Effector memory CD4-positive, alpha-beta T cell (primary cell): Measurements from ENCODE around the gene SELENOP.
A peak's percentile ranks its signal among the peaks of the same experiment; 100 is the strongest.

Experiments used
- DNase-seq, 3 donors: peaks; one replicate each; pipeline ENCODE4 v3.0.0-alpha.2; 2020
- H3K27ac ChIP-seq: 2 replicates; pipeline ENCODE4 v1.7.0; 2013; ENCODE audit warnings: mild to moderate bottlenecking, low read length, moderate library complexity; ENCODE audit not compliant: insufficient read depth, poor library complexity, severe bottlenecking
- H3K27me3 ChIP-seq: replicated peaks from 2 replicates; pipeline ENCODE4 v1.7.0; 2013; ENCODE audit warnings: mild to moderate bottlenecking, low read length; ENCODE audit not compliant: insufficient read depth, control insufficient read depth, poor library complexity, severe bottlenecking
- H3K36me3 ChIP-seq: 2 replicates; pipeline ENCODE4 v1.7.0; 2013; ENCODE audit warnings: mild to moderate bottlenecking, low read length, moderate library complexity; ENCODE audit not compliant: control insufficient read depth, insufficient read depth
- H3K4me1 ChIP-seq: 2 replicates; pipeline ENCODE4 v1.7.0; 2013; ENCODE audit warnings: low read length, mild to moderate bottlenecking; ENCODE audit not compliant: control insufficient read depth, insufficient read depth, poor library complexity, severe bottlenecking
- H3K4me3 ChIP-seq: 2 replicates; pipeline ENCODE4 v1.7.0; 2013; ENCODE audit warnings: low read length, low read depth, mild to moderate bottlenecking; ENCODE audit not compliant: insufficient read depth, poor library complexity, severe bottlenecking
- H3K9me3 ChIP-seq: 2 replicates; pipeline ENCODE4 v1.7.0; 2013; ENCODE audit warnings: mild to moderate bottlenecking, low read length, moderate library complexity; ENCODE audit not compliant: control insufficient read depth

The SELENOP gene

DNA sequence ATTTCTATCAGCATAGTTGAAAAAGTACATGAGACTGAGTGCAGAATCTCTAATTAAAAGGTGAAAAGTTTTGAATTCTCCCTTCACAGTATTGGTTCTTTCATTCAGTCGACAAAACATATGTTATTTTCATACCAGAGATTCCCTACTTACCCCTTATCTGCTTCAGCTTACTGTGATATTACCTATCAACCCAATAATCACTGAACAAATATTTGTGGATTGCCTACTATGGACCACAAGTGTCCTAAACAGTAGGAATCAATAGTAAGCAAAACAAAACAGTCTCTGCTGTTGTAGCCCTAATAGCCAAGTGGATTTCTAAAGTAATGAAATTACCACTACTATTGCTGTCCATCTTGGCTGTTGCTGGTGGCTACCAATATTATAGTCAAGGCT, 43.6 kb downstream of the SELENOP start:
- Histone ChIP-seq H3K4me3 (no peak overlapping the region), H3K27ac (no peak overlapping the region), H3K9me3 (no peaks in the 10 kb centered on the region), H3K36me3 (no peaks in the 10 kb centered on the region), H3K4me1 (no peaks in the 10 kb centered on the region), H3K27me3 (no peaks in the 10 kb centered on the region)
- no peak for DNase-seq

DNA sequence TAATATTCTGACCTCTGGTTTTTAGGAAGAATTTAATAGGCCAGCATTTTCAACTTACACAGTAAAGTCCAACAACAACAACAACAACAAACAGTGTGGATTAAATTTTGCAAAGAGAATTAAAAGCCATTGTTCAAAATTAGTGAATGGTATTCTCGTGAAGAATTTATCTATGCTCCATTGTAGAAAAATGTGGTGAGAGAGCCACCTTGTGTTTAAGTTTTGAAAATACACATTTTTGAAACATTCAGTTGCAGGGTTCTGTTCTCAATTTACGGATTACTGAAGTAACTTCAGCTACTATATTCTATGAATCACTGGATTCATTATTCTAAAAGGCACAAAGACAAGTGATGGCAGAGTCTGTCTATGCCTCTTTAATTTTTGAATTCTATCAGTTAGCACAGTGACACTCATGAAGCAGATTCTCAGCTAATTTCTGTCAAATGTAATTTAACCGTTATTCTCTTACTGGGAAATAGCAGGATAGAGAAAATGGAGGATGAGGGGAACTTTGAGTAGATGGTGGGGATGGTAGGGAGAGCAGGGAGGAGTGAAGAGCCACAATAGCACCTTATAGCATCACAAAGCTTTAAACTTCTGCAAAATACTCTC, 44.1 kb downstream of the SELENOP start:
- H3K9me3 ChIP-seq, result no peaks in the 10 kb centered on the region
- H3K4me1 ChIP-seq, result no peaks in the 10 kb centered on the region
- H3K27me3 ChIP-seq, result no peaks in the 10 kb centered on the region
- no peak overlapping the region for H3K4me3 ChIP-seq
- no peak overlapping the region for H3K27ac ChIP-seq
- H3K36me3 ChIP-seq, result no peaks in the 10 kb centered on the region
- no peak for DNase-seq

DNA sequence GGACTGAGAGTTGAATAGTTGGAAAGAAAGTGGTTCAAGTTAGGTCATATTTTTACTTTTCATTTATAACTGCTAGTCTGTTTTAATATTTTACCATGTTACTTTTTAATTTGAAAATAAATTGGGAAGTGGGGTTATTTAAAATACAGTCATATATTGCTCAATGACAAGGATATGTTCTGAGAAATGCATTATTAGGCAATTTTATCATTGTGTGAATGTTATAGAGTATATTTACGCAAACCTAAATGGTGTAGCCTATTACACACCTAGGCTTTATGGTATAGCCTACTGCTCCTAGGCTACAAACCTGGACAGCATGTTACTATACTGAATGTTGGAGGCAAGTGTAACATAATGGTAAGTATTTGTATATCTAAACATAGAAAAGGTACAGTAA, 49.9 kb downstream of the SELENOP start:
- Histone ChIP-seq H3K27ac (no peak overlapping the region), H3K4me3 (no peak overlapping the region), H3K27me3 (no peaks in the 10 kb centered on the region), H3K9me3 (no peaks in the 10 kb centered on the region), H3K36me3 (no peaks in the 10 kb centered on the region), H3K4me1 (no peaks in the 10 kb centered on the region)
- DNase-seq, result no peak

DNA sequence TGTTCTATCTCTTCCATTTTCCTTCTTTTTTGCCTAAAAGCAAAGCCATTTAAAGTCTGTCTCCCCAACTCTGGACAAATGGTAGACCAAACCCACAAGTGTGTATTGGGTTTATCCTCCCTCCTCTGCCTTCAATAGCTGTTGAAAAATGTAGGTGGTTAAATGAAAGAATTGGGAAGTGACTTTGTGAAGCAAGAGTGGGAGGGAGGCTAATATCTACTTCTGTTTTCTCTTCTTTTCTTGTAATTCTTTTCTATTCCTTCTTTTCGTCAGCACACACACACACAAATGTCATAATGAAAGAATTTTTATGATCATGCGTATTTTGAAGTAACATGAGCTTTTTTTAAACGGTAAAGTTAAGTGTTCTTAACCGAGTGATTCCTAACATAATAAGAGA, 51.3 kb downstream of the SELENOP start:
- no peak for DNase-seq
- Histone ChIP-seq H3K9me3 (no peaks in the 10 kb centered on the region), H3K4me3 (no peak overlapping the region), H3K27me3 (no peaks in the 10 kb centered on the region), H3K27ac (no peak overlapping the region), H3K4me1 (no peaks in the 10 kb centered on the region), H3K36me3 (no peaks in the 10 kb centered on the region)

DNA sequence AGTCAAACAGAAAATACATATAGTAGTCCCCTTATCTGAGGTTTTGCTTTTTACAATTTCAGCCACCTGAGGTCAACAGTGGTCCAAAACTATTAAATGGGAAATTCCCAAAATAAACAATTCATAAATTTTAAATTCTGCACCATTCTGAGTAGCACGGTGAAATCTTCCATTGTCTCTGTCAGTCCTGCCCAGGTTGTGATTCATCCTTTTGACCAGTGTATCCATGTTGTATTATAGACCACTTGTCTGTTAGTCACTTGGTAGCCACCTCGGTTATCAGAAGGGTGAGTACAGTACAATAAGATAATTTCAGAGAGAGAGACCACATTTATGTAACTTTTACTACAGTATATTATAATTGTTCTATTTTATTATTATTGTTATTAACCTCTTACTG, 52.2 kb downstream of the SELENOP start:
- DNase-seq, result no peak

DNA sequence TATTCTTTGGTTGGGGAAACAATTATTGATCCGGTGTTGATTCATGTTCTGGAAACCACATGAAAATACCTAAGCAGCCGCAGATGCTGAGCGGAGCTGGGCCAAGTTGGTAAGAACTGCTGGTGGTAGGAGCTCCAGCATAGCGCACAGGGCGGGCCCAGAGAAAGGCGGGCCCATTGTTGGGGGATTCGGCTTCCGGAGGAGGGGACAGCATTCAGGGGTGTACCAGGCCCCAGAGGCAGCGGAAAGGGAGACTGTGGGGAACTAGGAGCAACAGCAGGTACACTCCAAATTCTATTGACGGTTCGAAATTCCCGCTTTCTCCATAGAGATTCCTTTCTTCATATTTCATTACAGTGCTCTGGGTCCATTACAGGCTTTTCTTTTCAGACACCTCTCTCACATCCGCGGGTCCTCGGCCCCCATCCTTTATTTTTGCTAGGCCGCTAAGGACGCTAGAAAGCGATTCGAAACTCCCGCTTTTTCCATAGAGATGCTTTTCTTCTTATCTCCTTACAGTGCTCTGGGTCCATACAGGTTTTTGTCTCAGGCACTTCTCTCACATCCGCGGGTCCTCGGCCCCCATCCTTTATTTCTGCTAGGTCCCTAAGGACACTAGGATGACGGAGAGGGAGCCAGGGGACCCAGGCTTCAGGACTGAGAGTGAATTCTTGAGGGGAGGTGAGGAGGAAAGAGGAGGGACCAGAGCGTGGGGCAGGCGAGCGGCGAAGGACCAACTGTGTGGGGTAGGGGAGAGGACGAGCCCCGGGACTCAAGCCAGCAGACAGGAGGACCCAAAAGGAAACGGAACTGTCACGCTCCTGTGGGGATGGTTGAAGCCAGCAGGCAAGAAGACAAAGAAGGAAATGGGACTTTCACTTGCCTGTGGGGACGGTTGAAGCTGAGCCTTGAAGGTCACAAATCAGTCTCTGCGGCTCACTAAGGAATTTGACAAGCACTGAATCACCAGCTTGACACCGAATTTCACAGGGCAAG, 54.8 kb downstream of the SELENOP start, which contains the start of gene CCDC152:
Gene CCDC152 (plus strand): TSS at position 213 of the 996 bp plus-strand sequence. CDS start 2,304 bp downstream, outside the sequence.
- H3K4me1 ChIP-seq, result no peaks in the 10 kb centered on the region
- H3K4me3 ChIP-seq, result peak within 1 kb of the TSS; percentile 41
- no peaks in the 10 kb centered on the region for H3K9me3 ChIP-seq
- H3K27ac ChIP-seq, result no peak within 1 kb of the TSS
- peak in 2 of 3 donors; percentile 7 to 21 for DNase-seq
- no peaks in the 10 kb centered on the region for H3K36me3 ChIP-seq
- no peaks in the 10 kb centered on the region for H3K27me3 ChIP-seq

More for the DNA sequence above, 52.2 kb downstream of the SELENOP start:
- H3K4me3 ChIP-seq, result no peak overlapping the region
- no peaks in the 10 kb centered on the region for H3K4me1 ChIP-seq
- no peaks in the 10 kb centered on the region for H3K36me3 ChIP-seq
- no peaks in the 10 kb centered on the region for H3K9me3 ChIP-seq
- H3K27me3 ChIP-seq, result no peaks in the 10 kb centered on the region
- no peak overlapping the region for H3K27ac ChIP-seq

DNA sequence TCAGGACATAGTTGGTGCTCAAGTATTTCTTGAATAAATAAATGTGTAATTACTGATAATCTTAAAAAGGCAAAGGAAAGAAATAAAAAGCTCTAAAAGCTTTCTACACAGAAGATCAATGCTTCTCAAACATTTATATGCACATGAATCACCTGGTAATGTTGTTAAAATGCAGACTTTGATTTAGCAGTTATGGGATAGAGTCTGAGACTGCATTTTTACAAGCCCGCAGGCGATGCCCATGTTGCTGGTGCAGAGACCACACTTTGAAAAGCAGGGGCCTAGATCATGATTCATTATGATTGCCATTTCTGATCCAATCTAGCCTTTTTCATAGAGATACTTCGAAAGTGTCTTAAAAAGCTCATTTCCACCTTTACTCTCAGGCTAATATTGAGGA, 58.6 kb downstream of the SELENOP start:
- Histone ChIP-seq H3K27me3 (no peaks in the 10 kb centered on the region), H3K4me3 (no peak overlapping the region), H3K36me3 (no peaks in the 10 kb centered on the region), H3K27ac (no peak overlapping the region), H3K4me1 (no peaks in the 10 kb centered on the region), H3K9me3 (no peaks in the 10 kb centered on the region)
- no peak for DNase-seq

DNA sequence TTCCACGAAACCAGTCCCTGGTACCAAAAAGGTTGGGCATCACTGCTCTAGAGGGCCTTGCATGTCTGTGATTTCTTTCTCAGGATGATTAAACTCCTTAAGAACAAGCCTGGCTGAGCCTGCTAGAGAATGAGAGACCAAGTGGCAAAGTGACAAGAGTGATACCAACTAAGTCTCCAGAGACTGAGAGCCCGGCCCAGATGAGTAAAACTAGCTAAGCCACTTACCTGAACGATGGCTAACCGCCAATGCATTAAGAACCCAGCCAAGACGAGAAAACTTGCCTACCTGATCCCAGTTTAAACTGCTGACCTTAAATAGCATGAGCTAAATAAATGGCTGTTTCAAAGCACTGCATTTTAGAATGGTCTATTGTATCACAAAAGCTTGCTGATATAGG, 60.6 kb downstream of the SELENOP start:
- no peak overlapping the region for H3K4me3 ChIP-seq
- H3K27ac ChIP-seq, result no peak overlapping the region
- H3K4me1 ChIP-seq, result no peaks in the 10 kb centered on the region
- H3K9me3 ChIP-seq, result no peaks in the 10 kb centered on the region
- DNase-seq, result no peak
- H3K36me3 ChIP-seq, result no peaks in the 10 kb centered on the region
- H3K27me3 ChIP-seq, result no peaks in the 10 kb centered on the region

DNA sequence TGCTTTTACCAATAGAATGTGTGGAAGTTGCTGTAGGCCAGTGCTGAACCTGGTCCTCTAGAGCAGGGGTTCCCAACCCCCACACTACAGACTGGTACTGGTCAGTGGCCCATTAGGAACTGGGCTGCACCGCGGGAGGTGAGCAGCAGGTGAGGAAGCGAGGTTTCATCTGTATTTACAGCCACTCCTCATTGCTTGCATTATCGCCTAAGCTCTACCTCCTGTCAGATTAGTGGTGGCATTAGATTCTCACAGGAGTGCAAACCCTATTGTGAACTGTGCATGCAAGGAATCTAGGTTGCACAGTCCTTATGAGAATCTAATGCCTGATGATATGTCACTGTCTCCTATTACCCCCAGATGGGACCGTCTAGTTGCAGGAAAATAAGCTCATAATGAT, 61.2 kb downstream of the SELENOP start:
- Histone ChIP-seq H3K4me3 (no peak overlapping the region), H3K4me1 (no peaks in the 10 kb centered on the region), H3K36me3 (no peaks in the 10 kb centered on the region), H3K9me3 (no peaks in the 10 kb centered on the region), H3K27me3 (no peaks in the 10 kb centered on the region), H3K27ac (no peak overlapping the region)
- DNase-seq, result no peak
